Suppressor macrophage treated with lipopolysaccharide for 4 hours (primary cell): ENCODE data around the gene DRC3.
A peak's percentile ranks its signal among the peaks of the same experiment; 100 is the strongest.
"Not testable (repeated sequence)": the region's sequence is repeated elsewhere in the genome, so short reads cannot be mapped to it uniquely, and the experiment has no call there.

ENCODE experiments used
- DNase-seq: peaks from one replicate; pipeline ENCODE4 v3.0.0-alpha.2; 2020

The DRC3 gene

DNA sequence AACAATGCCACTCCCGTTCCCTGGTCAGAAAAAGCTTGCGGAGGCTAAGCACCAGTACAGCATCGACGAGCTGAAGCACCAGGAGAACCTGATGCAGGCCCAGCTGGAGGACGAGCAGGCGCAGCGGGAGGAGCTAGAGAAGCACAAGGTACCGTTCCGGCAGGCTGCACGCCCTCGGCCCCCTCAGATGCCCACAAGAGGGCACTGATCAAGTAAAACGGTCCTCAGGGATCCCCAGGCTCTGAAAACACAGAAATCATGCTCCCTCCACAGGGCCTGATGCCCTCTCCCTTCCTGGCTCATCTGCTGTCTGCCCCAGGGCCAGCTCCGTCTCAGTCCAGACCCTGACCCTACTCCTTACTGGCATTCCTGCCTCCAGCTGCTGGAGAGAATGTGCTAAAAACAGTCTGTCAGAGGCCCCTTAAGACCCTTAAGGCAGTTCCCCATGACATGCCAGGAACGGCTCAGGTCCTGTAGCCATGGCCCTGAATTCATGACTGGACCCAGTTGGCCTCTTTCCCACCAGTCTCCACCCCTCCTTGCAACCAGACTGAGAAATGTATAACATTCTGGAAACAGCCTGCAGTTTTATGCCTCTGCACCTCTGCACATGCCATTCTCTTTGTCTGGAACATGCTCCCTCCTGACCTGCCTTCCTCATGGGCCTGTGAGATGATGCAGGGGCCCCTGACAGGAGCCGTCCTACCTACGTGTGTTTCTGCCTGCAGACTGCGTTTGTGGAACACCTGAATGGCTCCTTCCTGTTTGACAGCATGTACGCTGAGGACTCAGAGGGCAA lies 21.8 kb downstream of the DRC3 start:
- DNase-seq = peak; percentile 27

- not testable (repeated sequence) for DNase-seq
These were observed 23.2 kb downstream of the DRC3 start for GRCh38 chr17:17995887-17996286.

DNA sequence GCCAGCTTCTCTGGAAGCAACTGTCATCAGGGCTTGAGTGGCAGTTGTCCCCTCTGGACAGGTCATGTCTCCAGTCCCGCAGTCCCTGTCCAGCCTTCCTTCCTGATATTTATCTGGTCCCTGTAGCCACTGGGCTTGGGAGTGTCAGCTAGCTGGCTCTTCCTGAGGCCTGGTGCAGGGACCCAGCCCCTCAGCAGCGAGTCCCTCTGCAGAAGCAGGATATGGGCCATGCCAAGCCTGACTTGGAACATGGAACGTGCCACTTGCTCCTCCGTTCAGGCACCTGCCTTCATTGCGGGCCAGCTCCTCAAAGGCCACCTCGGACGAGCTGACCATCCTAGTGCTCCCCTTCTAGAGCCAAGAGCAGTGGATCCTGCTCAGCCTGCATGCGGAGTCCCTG lies 26.3 kb downstream of the DRC3 start:
- no peak for DNase-seq

- DNase-seq = no peak
These were observed 26.8 kb downstream of the DRC3 start for GRCh38 chr17:17999364-18000029.

DNA sequence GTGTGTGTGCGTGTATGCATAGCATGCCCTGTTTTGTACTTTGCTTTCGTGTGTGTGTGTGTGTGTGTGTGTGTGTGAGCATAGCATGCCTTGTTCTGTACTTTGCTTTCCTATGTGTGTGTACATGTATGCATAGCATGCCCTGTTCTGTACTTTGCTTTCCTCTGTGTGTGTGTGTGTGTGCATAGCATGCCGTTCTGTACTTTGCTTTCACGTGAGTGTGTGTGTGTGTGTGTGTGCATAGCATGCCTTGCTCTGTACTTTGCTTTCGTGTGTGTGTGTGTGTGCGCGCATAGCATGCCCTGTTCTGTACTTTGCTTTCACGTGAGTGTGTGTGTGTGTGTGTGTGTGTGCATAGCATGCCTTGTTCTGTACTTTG lies 27.4 kb downstream of the DRC3 start:
- no peak for DNase-seq

- DNase-seq = no peak
These were observed 29.5 kb downstream of the DRC3 start for GRCh38 chr17:18002171-18002570.

DNA sequence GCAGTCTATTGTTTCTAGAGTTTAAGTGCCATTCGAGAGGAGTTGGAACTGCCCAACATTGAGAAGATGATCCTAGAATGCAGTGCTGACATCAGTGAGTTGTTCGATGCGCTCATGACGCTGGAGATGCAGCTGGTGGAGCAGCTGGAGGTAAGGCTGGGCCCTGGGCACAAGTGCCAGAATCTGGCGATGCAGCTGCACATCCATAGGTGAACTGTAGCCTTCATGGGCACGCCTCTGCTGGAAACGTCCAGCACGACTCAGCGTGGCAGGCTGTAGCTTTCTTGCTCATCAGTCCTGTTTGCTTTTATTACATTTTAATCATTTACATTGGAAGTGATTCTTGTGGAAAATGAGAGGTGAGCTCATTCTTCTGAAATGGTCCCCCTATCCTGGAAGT lies 31.7 kb downstream of the DRC3 start:
- DNase-seq = no peak

DNA sequence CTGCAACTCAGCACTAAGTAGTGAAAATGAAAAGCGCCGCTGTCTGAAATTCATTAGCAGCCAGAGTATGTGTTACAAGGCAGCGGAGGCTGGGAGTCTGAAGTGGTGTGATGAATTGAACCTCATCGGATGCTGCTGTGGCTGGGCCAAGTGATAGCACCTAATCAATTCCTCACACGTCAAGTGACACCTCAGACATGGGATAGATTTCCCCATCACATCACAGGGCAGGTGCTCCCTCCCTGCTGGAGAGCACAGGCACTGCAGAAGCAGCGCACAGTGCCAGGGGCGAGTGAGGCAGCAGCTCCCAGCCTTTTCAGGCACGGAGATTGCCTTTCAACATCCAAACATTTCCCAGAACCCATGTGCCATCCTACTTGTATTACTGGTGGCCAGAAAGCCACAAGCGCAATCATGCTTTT lies 32.2 kb downstream of the DRC3 start:
- no peak for DNase-seq

GRCh38 chr17:18005496-18005895 lies 32.8 kb downstream of the DRC3 start:
- DNase-seq = no peak

- no peak for DNase-seq
These were observed 34.0 kb downstream of the DRC3 start for GRCh38 chr17:18006495-18007239.

GRCh38 chr17:18008496-18009268 lies 36.0 kb downstream of the DRC3 start:
- no peak for DNase-seq

DNA sequence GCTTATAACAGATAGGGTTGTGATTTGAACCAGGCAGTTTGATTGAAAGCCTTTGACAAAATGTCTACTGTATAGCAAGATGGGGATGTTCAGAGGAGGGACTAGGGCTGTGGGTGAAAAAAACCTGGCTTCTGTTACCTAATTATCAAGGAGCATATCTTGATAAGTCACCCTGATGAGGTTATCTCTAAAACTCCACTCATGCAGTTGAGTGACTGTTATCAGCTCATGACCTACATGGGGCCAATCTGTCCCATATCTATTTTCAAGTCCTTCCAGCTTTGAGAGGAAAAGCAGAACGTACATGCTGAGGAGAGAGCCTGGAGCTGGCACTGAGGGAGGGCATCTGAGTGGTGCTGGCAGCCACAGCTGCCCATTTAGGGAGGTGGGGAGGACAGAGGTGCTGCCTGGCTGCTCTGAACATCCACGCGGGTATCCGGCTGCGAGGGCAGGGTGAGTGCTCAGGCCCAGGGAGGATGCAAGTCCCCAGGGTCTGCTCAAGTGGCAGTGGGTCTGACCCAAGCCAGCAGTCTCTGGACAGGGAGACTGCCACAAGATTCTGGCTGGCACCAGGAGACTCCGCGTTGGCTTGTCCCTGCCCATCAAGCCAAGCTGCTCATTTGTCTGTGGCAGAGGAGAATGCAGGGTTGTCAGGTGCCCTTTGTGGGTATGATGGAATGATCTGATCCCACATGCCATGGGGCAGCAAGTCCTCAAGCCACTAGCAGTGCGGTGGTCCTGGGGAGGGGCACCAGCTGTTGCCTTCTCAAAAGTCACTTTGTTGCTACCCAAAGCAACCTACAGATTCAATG lies 37.2 kb downstream of the DRC3 start:
- DNase-seq = no peak

- no peak for DNase-seq
These were observed 38.6 kb downstream of the DRC3 start for GRCh38 chr17:18011286-18011685.

- DNase-seq = no peak
These were observed 41.3 kb downstream of the DRC3 start for GRCh38 chr17:18014006-18014405.

DNA sequence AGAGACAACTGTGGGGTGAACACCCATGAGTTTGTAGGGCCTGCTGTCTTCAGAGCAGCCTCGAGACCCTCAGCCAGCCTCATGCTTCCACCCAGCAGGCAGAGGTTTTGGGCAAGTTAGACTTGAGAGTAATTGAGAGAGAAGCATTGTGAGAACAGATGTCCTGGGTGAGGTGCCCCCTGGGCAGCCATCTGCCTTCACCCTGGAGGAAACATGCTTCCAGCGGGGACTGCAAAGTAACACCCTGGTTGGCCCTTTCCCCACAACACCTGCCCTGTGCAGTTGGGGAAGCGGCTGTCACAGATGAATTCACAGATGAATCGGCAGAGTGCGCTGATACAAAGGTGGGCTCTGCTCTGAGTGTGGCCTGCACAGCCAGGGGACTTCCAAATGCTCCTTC lies 42.9 kb downstream of the DRC3 start:
- DNase-seq = no peak

GRCh38 chr17:18016426-18016825 lies 43.8 kb downstream of the DRC3 start:
- no peak for DNase-seq

- no peak for DNase-seq
These were observed 45.3 kb downstream of the DRC3 start for GRCh38 chr17:18017958-18018357.

DNA sequence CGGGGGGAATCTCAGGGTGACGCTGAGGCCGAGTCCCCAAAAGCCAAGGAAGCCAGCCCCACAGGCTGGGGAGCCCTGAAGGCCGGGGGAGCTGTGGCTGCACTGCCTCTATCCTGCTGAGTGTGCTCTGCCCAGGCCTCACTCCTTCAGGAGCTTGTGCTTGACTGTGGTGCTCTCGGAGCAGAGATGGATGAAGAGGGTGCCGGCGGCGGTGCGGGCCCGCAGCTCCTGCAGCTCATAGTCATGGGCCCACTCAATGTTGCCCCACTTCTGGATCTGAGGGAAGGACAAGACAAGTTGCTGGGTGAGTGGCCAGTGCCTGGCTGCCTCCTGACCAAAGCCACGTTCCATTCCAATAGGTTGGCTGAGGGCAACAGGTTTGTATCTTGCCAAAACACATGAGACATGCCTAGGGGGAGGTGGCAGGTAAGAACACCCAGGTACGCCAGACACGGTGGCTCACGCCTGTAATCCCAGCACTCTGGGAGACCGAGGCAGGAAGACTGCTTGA lies 45.8 kb downstream of the DRC3 start:
- no peak for DNase-seq

DNA sequence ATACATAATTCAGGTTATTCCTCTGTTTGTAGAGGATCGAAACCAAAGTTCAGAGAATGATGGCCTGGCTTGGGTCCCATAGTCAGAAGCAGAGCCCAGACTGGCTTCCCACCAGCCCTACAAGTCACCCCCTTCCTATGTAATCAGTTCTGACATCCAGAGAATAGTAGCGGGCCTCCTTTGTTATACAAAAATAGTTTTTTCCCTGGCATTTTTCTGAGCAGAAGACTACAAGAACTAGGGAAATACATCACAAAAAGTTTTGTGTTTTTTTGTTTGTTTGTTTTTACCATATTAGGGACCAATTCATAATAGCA lies 47.1 kb downstream of the DRC3 start:
- no peak for DNase-seq

DNA sequence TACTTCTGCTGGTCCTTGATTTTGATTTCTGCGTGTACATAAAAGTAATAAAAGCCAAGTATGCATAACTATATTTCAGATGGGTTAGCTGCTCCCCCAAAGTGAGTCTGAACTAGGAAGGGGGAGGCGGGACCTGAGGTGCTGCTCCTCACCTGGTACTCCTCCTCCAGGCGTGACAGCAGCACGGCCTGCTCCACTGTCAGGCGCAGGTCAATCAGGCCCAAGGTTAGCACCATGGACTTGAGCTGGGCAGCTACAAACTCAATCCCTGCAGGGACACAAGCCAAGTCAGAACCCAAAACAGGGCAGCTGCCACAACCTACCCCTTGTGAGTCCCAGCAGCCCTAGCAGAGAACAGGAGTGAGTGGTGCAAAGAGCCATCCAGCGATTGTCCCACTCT lies 48.3 kb downstream of the DRC3 start:
- no peak for DNase-seq

DNA sequence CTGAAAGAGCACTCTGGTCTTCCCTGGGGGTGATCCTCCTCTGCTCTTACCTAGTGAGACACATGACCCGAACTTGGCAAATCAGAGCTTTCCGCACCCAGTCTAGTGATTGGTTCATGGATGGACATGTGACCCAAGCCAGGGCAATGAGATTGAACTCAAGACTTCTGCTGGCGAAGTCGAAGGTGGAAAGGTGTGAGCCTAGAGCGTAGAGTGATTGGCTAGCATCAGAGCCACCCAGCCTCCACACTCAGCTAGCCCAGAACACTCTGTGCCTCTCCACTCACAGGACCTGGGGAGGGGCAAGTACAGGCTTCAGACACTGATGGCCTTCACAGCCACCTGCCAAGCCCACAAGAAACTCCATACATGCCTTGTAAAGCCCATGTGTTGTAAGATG lies 48.7 kb downstream of the DRC3 start:
- no peak for DNase-seq

DNA sequence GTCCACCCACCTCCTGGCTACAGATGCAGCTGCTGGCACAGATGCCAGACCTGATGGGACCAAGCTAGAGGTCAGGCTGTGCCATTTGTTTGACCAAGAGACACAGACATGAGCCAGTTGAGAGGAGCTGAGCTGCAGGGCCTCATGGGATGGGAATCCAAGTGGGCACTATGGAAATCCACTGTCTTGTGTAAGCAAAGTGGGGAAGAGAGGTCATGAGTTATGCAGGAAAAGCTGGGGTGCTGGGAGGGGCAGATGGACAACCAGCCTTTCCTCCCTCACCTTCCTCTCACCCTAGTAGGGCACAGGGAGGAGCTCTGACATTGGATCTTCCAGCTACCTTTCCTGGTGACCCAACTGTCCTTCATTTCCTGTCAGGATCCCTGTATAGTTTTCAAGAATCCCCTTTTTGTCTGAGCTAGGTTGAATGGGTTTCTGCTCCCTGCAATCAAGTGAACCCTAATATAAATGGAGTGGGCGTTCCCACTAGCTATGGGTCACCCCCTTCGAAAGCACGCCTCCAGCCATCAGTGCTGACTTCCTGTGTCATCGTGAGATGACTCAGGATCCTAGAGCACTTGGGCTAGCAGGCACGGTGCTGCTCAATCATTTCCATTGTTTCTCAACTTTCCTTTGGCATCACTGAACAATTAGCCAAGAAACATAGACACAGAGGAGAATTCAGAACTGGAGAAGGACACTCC lies 52.7 kb downstream of the DRC3 start:
- peak; percentile 91 for DNase-seq
